ENCODE data around the gene SMC1B.
"Not testable (repeated sequence)": the region's sequence is repeated elsewhere in the genome, so short reads cannot be mapped to it uniquely, and the experiment has no call there.

SMC1B gene

DNA sequence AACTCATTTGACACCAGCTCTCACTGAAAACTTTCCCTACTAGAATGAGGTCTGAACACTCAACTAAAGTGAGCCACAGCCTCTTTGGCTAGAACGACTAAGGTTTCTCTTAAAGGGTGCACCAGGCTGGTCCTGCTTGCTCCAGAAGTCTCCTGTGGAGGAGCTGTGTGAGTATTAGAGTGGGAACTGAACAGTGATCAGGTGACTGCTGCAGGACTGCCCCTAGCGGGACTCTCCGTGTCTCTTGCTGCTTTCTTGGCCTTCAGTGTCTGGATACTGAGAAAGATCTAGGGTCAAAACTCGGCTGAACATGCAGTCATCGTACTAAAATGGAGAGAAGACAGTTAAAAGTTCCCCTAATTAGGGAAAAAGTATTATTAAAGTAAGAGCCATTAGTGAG is 69.1 kb downstream of the SMC1B start:
- peak; percentile 5 for DNase-seq

DNA sequence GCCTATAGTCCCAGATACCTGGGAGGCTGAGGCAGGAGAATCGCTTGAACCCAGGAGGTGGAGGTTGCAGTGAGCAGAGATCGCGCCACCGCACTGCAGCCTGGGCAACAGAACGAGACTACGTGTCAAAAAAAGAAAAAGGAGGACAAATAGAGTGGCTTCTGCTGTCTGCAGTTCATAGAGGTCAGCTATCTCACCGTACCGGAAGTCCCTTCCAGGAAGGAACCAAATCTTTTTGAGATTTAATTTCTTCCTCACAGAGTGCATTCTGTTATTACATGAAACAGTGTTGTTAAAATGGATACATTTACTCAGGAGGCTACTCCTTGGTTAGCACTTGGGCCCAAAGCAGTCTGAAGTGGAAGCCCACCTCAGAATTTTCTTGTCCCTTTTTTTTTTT is 70.3 kb downstream of the SMC1B start:
- no peak for DNase-seq

GRCh38 chr22:45341498-45341897 is 71.9 kb downstream of the SMC1B start:
- DNase-seq: no peak

- no peak for DNase-seq
These were observed 73.1 kb downstream of the SMC1B start for GRCh38 chr22:45340323-45340722.

GRCh38 chr22:45338795-45339194 is 74.6 kb downstream of the SMC1B start:
- DNase-seq: no peak

DNA sequence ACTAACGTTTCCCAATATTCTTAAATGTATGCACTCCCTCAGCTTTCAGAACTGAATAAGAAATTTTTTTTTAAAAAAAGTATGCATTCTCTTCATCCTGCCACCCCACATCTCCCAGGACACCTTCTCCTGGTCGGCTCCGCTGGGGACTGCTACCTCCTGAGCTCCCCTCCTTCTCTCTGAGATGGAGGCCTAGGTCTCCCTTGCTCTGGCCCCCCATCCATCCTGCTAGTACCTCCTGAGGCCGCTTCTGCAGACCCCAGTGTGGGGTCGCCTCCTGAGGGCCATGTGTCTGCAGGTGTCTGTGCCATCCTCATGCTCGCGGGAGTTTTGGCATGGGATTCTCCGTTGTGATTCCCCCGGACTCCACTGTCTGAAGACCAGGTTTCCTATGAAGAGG is 75.9 kb downstream of the SMC1B start:
- DNase-seq: no peak

- DNase-seq: no peak
These were observed 76.4 kb downstream of the SMC1B start for GRCh38 chr22:45336971-45337431.

DNA sequence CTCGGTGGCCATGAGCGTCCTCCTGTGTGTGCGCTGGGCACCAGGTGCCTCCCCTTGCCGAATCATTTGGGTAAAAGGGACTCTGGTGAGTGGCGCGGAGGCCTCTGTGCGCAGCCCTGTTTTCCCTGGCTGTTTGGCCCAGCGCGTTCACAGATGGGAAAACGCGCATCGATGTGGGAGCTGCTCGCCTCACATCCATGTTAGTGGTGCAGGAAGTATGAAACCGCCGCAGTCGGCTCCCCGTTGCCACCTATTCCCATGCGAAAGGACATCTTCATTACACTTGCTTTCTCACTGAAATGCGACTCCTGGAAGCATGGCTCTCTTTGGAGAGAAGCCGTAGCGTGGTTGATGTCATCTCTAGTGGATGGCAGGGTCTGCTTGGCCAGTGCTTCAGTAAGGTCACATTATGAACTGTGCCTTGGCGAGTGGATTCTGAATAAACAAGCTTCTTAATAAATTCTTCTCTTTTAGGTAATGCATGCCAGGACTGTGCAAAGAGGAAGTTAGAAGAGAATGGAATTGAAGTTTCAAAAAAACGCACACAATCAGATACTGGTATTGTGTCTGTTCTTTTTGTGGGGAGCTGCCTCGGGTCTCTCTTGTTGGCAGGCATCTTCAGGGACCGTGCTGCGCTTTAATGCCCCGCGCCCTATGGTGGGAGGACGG is 77.4 kb downstream of the SMC1B start:
- DNase-seq: no peak

- no peak for DNase-seq
These were observed 78.2 kb downstream of the SMC1B start for GRCh38 chr22:45335021-45335818.

DNA sequence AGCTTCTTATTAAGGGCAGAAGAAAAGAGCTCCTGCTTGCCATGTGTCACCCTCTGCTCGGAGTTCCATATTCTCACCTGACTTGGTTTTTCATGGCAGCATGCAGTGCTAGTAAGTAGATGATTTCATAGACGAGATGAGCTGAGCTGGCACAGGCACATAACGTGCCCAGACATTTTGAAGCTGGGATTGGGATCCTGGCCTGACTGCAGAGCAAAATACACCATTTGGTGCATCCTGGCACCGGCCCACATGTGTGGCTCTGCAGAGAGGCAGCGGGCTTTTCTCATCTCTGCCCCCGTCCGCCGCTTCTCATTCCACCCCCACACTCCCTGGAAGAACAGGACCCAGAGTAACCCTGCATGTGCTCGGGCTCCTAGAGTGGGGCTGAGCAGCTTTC is 78.9 kb downstream of the SMC1B start:
- DNase-seq: no peak

DNA sequence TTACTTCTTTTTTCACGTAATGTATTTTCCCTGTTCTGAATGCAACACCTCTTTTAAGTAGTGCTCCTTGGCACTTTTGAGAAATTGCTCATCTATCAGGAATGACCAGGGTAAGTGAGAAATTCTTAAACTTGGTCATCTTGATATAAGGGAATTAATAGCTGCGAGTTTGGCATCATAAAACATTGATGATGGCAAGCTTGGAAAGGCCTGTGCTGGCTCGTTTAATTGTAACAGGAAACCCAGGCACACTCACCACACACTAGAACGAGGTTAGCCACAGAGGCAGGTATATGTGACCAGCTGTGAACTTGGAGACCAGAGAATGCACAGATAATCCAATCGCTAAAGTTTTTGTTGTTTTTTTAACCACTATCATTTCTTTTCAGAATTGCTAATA is 79.3 kb downstream of the SMC1B start:
- DNase-seq: no peak

- no peak for DNase-seq
These were observed 81.4 kb downstream of the SMC1B start for GRCh38 chr22:45332001-45332400.

GRCh38 chr22:45331486-45331885 is 81.9 kb downstream of the SMC1B start:
- DNase-seq: no peak

- DNase-seq: no peak
These were observed 82.9 kb downstream of the SMC1B start for GRCh38 chr22:45330548-45330947.

GRCh38 chr22:45329530-45329936 is 83.9 kb downstream of the SMC1B start:
- no peak for DNase-seq

- no peak for DNase-seq
These were observed 84.4 kb downstream of the SMC1B start for GRCh38 chr22:45328822-45329529.

GRCh38 chr22:45328261-45328660 is 85.1 kb downstream of the SMC1B start:
- DNase-seq: not testable (repeated sequence)

DNA sequence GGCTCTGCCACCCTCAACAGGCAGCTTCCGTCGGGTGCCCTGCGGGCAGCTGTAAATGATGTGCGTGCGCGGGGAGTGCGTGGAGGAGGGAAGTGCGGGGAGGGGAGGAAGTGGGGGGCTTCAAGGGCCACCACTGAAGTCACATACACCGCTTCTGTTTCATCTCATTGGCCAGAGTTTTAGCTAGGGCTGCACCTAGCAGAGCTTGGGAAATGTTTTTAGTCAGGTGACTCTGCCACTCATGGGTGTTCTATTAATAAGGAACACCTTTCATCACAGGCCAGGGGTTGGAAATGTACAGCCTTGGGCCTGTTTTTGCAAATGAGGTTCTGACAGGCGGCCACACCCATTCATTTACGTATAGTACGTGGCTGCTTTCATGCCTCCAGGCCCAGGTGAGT is 89.1 kb downstream of the SMC1B start:
- DNase-seq: no peak

GRCh38 chr22:45323695-45324094 is 89.7 kb downstream of the SMC1B start:
- no peak for DNase-seq

DNA sequence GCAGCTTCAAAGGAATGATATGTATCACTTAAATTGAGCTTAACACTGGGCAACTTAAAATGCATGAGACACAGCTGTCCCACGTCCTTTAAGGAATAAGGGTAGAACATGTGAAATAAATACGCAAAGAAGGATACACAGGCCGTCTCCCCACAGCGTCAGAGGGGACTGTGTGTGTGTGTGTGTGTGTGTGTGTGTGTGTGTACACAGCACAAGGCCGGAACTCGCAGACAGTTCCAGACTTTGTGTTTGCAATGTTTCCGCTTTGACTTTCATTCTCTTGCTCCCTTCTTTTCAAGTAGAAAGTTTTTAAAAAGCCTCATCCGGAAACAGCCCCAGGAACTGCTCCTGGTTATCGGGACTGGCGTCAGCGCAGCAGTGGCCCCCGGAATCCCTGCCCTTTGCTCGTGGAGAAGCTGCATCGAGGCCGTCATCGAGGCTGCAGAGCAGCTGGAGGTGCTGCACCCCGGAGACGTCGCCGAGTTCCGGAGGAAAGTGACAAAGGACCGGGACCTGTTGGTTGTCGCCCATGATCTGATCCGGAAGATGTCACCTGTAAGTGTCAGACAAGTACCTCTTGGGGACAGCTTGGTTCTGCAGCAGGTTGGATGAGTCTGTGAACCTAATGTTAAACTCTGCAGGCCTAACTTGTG is 90.4 kb downstream of the SMC1B start:
- DNase-seq: no peak

DNA sequence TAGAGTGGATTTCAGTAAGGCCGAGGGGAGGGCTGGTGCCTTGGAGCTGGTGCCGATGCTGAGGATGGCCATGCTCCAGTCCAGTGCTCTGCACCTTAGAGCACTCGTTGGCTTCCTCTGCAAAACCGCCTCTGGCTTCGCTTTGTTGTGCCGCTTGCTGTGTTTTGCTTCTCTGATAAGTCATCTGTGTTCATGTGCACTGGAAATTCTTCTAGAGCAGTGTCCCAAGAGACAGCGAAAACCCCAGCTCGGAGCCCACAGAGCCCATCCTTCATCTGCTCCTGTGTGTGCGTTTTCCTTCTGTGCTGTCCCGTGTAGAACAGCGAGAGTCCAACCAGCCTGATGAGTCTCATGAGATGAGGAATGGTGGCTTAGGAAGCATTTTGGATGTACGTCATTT is 91.6 kb downstream of the SMC1B start:
- no peak for DNase-seq

DNA sequence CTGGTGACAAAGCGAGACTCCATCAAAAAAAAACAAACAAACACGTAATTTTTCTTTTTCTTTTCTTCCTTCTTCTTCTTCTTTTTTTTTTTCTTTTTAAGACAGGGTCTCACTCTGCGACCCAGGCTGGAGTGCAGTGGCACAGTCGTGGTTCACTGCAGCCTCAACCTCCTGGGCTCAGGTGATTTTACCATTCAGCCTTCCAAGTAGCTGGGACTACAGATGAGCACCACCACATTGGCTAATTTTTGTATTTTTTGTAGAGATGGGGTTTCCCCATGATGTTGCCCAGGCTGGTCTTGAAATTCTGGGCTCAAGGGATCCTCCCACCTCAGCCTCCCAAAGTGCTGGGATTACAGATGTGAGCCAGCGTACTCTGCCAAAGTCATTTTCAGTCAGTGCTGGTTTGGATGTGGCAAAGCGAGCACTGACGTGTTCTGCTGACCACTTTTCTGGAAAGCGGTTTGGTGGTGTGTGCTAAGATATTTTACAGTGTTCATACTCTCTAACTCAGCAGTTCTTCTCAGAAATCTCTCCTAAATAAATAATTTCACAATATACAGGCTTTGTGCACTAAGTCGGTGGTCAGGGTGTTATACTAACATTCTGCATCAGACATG is 92.9 kb downstream of the SMC1B start:
- DNase-seq: no peak

DNA sequence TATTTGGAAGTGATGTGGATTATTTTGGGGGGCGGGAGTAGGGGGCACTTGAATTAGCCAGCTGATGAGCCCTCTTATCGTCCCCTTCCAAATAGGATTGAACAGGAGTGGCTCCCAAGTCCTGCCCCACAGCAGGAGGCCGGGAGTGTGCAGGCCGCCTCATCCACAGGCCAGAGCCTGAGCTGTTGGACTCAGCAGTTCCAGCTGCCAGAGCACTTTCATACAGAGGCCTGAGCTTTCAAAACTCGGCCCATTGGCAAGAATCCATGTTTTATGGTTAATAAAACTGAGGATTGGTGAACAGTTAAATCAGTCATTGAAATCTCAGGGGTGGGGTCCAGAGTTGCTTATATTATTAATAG is 94.1 kb downstream of the SMC1B start:
- DNase-seq: no peak
